HCT116 (cell line): ENCODE results near the gene PLCG2.

Experiments
- CEBPB ChIP-seq: IDR thresholded peaks from 2 replicates; pipeline ENCODE4 v1.6.1; 2012; ENCODE audit warnings: low read depth
- EZH2phosphoT487 ChIP-seq: fragments of 200-600 bp; IDR thresholded peaks from 2 replicates; pipeline ENCODE4 v1.6.1; 2018; ENCODE audit warnings: antibody characterized with exemption, borderline replicate concordance
- TCF7L2 ChIP-seq: IDR thresholded peaks from 2 replicates; pipeline ENCODE4 v1.7.0; 2011; ENCODE audit warnings: borderline replicate concordance, inconsistent platforms; ENCODE audit not compliant: insufficient read depth, insufficient read length; ENCODE audit errors: extremely low read depth
- TF ChIP-seq, protein P1 (sequence below), 3 experiments: fragments of 200-600 bp in 1 of 3; sonication (generic) in 1 of 3; IDR thresholded peaks in 2 of 3; conservative IDR thresholded peaks in 1 of 3; 2 replicates each; pipeline ENCODE4 v1.5.1; 2012 to 2017; ENCODE audit warnings: low read depth in 2 of 3, low read length in 2 of 3, antibody characterized with exemption in 1 of 3, borderline replicate concordance in 1 of 3, control low read depth in 1 of 3, mild to moderate bottlenecking in 1 of 3, mixed read lengths in 1 of 3, mixed run types in 1 of 3, moderate library complexity in 1 of 3; ENCODE audit not compliant: insufficient read depth in 1 of 3
- TF ChIP-seq, protein P2 (sequence below): IDR thresholded peaks from 2 replicates; pipeline ENCODE4 v1.6.1; 2012

DNA sequence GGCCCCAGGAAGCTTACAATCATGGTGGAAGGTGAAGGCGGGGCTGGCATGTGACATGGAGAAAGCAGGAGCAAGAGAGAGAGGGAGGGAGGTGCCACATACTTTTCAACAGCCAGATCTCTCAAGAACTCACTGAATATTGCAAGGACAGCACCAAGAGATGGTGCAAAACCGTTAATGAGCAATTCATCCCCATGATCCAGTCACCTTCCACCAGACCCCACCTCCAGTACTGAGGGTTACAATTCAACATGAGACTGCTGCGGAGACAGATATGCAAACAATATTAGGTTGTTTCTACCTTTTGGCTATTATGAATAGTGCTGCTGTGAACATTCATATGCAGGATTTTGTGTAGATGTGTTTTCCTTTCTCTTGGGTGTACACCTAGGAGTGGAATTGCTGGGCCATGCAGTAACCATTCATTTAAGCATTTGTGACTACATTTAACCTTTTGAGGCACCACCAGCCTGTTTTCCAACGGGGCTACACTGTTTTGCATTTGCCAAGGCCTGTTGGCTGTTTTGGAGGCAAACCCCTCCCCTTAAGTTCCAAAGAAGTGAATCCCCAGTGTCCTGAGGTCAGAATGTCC lies 28.8 kb downstream of the PLCG2 start:
- TF ChIP-seq TCF7L2 (no peak), EZH2phosphoT487 (no peak), CEBPB (no peak)
- TF ChIP-seq, protein P1, sequence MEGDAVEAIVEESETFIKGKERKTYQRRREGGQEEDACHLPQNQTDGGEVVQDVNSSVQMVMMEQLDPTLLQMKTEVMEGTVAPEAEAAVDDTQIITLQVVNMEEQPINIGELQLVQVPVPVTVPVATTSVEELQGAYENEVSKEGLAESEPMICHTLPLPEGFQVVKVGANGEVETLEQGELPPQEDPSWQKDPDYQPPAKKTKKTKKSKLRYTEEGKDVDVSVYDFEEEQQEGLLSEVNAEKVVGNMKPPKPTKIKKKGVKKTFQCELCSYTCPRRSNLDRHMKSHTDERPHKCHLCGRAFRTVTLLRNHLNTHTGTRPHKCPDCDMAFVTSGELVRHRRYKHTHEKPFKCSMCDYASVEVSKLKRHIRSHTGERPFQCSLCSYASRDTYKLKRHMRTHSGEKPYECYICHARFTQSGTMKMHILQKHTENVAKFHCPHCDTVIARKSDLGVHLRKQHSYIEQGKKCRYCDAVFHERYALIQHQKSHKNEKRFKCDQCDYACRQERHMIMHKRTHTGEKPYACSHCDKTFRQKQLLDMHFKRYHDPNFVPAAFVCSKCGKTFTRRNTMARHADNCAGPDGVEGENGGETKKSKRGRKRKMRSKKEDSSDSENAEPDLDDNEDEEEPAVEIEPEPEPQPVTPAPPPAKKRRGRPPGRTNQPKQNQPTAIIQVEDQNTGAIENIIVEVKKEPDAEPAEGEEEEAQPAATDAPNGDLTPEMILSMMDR (IDR thresholded peaks at IDR 0.05 in 2 of 3, conservative IDR thresholded peaks at IDR 0.05 in 1 of 3; ENCODE audit: borderline replicate concordance in 1 of 3, insufficient read depth in 1 of 3, low read depth in 2 of 3, low read length in 2 of 3): no peak
- TF ChIP-seq, protein P2, sequence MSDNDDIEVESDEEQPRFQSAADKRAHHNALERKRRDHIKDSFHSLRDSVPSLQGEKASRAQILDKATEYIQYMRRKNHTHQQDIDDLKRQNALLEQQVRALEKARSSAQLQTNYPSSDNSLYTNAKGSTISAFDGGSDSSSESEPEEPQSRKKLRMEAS: no peak
